Measurements from ENCODE around the gene NME5. TPM values are rescaled to one million over a fixed set of nuclear protein-coding genes. Genes with fewer than 3 reads are reported as not detected.

The NME5 gene
- total RNA-seq, 6 experiments from 2014 or later = 0.22 to 0.32 (median 0.29) TPM; not detected in 3

GRCh38 chr5:138095100-138095907 is 43.9 kb downstream of the NME5 start:
- ATAC-seq (peak in 1 of 4 donors; percentile 10), DNase-seq (no peak)
- H3K27me3 ChIP-seq = no peaks in the 10 kb centered on the region
- H3K36me3 ChIP-seq = no peaks in the 10 kb centered on the region
- no peaks in the 10 kb centered on the region for H3K4me1 ChIP-seq
- 27% methylated on average over 4 of the region's 4 CpGs for WGBS (ENCODE audit: insufficient coverage, low coverage, low lambda C conversion rate, missing lambda C conversion rate)
- no peak for TF ChIP-seq POLR2A (IDR thresholded peaks at IDR 0.05)
- H3K4me3 ChIP-seq = no peak overlapping the region
- no peaks in the 10 kb centered on the region for H3K9me3 ChIP-seq
- H3K27ac ChIP-seq = no peak overlapping the region
- intact Hi-C loops (cut with DNase I) = no loop called here

GRCh38 chr5:138093036-138093435 is 46.2 kb downstream of the NME5 start:
- H3K27ac ChIP-seq = no peak overlapping the region
- no peaks in the 10 kb centered on the region for H3K36me3 ChIP-seq
- TF ChIP-seq CTCF (IDR thresholded peaks at IDR 0.05) (no peak), POLR2A (IDR thresholded peaks at IDR 0.05) (no peak)
- ATAC-seq = no peak
- intact Hi-C loops (cut with DNase I) = no loop called here
- WGBS (ENCODE audit: insufficient coverage, low coverage, low lambda C conversion rate, missing lambda C conversion rate) = 33% methylated on average over 1 of the region's 1 CpG
- H3K4me1 ChIP-seq = no peaks in the 10 kb centered on the region
- H3K4me3 ChIP-seq = no peak overlapping the region
- H3K27me3 ChIP-seq = no peaks in the 10 kb centered on the region
- no peak for DNase-seq
- H3K9me3 ChIP-seq = no peaks in the 10 kb centered on the region

- H3K9me3 ChIP-seq = no peaks in the 10 kb centered on the region
- DNase-seq = no peak
- no peak overlapping the region for H3K4me3 ChIP-seq
- WGBS (ENCODE audit: insufficient coverage, low coverage, low lambda C conversion rate, missing lambda C conversion rate) = 70% methylated on average over 1 of the region's 1 CpG
- H3K4me1 ChIP-seq = no peaks in the 10 kb centered on the region
- no peak for TF ChIP-seq POLR2A (IDR thresholded peaks at IDR 0.05)
- TF ChIP-seq CTCF (IDR thresholded peaks at IDR 0.05) = no peak
- H3K36me3 ChIP-seq = no peaks in the 10 kb centered on the region
- intact Hi-C loops (cut with DNase I) = no loop called here
- H3K27me3 ChIP-seq = no peaks in the 10 kb centered on the region
- H3K27ac ChIP-seq = no peak overlapping the region
- no peak for ATAC-seq
Observed at GRCh38 chr5:138092301-138092700, 46.9 kb downstream of the NME5 start.

- 84% methylated on average over 3 of the region's 4 CpGs for WGBS (ENCODE audit: insufficient coverage, low coverage, low lambda C conversion rate, missing lambda C conversion rate)
- no peak for ATAC-seq
- Histone ChIP-seq H3K4me3 (no peak overlapping the region), H3K4me1 (no peaks in the 10 kb centered on the region), H3K27ac (no peak overlapping the region), H3K9me3 (no peaks in the 10 kb centered on the region), H3K36me3 (no peaks in the 10 kb centered on the region), H3K27me3 (no peaks in the 10 kb centered on the region)
- TF ChIP-seq CTCF (IDR thresholded peaks at IDR 0.05) = no peak
- no peak for TF ChIP-seq POLR2A (IDR thresholded peaks at IDR 0.05)
- intact Hi-C loops (cut with DNase I) = no loop called here
- no peak for DNase-seq
Observed at GRCh38 chr5:138091685-138092084, 47.5 kb downstream of the NME5 start.

GRCh38 chr5:138083702-138084101 is 55.5 kb downstream of the NME5 start, which contains the start of gene WNT8A:
WNT8A (plus strand) TSS chr5:138084033; CDS start chr5:138084128, 95 bp downstream.
- 81% methylated on average over 2 of the region's 5 CpGs for WGBS (ENCODE audit: insufficient coverage, low coverage, low lambda C conversion rate, missing lambda C conversion rate)
- H3K4me3 ChIP-seq = no peak within 1 kb of the TSS
- no peaks in the 10 kb centered on the region for H3K36me3 ChIP-seq
- ATAC-seq = no peak
- TF ChIP-seq POLR2A (IDR thresholded peaks at IDR 0.05) (no peak), CTCF (IDR thresholded peaks at IDR 0.05) (no peak)
- no peaks in the 10 kb centered on the region for H3K4me1 ChIP-seq
- no peaks in the 10 kb centered on the region for H3K27me3 ChIP-seq
- H3K9me3 ChIP-seq = no peaks in the 10 kb centered on the region
- no peak for DNase-seq
- intact Hi-C loops (cut with DNase I) = no loop called here
- no peak within 1 kb of the TSS for H3K27ac ChIP-seq
